ENCODE measurements around the gene AGBL5. TPM values are rescaled to one million over a fixed set of nuclear protein-coding genes. Genes with fewer than 3 reads are reported as not detected.

Gene AGBL5
- total RNA-seq, 2 donors from 2014 or later = 15.1 to 16.8 TPM

- Histone ChIP-seq H3K27me3 (no peaks in the 10 kb centered on the region), H3K27ac (peak within 1 kb of the TSS; percentile 91), H3K36me3 (no peaks in the 10 kb centered on the region), H3K9me3 (no peaks in the 10 kb centered on the region), H3K9ac (ENCODE audit: low read depth in 2 of 2, low read length in 2 of 2) (peak within 1 kb of the TSS; percentile 77 to 84), H3K4me1 (peaks cover 10% of the 10 kb centered on the region), H3K4me3 (peak within 1 kb of the TSS; percentile 75)
- intact Hi-C loops (cut with DNase I) = loop anchor here (10.0 kb wide), 1 partner anchor 52 kb away; the partner anchor contains the start of gene TMEM214
- TF ChIP-seq, protein P1, sequence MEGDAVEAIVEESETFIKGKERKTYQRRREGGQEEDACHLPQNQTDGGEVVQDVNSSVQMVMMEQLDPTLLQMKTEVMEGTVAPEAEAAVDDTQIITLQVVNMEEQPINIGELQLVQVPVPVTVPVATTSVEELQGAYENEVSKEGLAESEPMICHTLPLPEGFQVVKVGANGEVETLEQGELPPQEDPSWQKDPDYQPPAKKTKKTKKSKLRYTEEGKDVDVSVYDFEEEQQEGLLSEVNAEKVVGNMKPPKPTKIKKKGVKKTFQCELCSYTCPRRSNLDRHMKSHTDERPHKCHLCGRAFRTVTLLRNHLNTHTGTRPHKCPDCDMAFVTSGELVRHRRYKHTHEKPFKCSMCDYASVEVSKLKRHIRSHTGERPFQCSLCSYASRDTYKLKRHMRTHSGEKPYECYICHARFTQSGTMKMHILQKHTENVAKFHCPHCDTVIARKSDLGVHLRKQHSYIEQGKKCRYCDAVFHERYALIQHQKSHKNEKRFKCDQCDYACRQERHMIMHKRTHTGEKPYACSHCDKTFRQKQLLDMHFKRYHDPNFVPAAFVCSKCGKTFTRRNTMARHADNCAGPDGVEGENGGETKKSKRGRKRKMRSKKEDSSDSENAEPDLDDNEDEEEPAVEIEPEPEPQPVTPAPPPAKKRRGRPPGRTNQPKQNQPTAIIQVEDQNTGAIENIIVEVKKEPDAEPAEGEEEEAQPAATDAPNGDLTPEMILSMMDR (IDR thresholded peaks at IDR 0.05) = peak; percentile 8
- DNase-seq = peak; percentile 79
Measured at GRCh38 chr2:27086724-27087593, 35.5 kb downstream of the AGBL5 start, which contains the start of gene KHK. TSS of gene KHK (plus strand) at chr2:27086772. CDS start at chr2:27087260, 488 bp downstream.

GRCh38 chr2:27087823-27088410 lies 36.4 kb downstream of the AGBL5 start:
- H3K27me3 ChIP-seq = no peaks in the 10 kb centered on the region
- H3K9ac ChIP-seq (ENCODE audit: low read depth in 2 of 2, low read length in 2 of 2) = peak overlapping the region in 1 of 2 donors; percentile 53
- no peak overlapping the region for H3K4me3 ChIP-seq
- H3K36me3 ChIP-seq = no peaks in the 10 kb centered on the region
- TF ChIP-seq, protein P1 (IDR thresholded peaks at IDR 0.05) = no peak
- no peak for DNase-seq
- no peaks in the 10 kb centered on the region for H3K9me3 ChIP-seq
- H3K27ac ChIP-seq = no peak overlapping the region
- H3K4me1 ChIP-seq = peaks cover 14% of the 10 kb centered on the region
- intact Hi-C loops (cut with DNase I) = loop anchor here (10.0 kb wide), 1 partner anchor 53 kb away; the partner anchor contains the start of gene TMEM214

GRCh38 chr2:27088634-27089033 lies 37.2 kb downstream of the AGBL5 start:
- DNase-seq = no peak
- H3K4me1 ChIP-seq = peaks cover 19% of the 10 kb centered on the region
- no peaks in the 10 kb centered on the region for H3K36me3 ChIP-seq
- intact Hi-C loops (cut with DNase I) = loop anchor here (10.0 kb wide), 1 partner anchor 54 kb away; the partner anchor contains the start of gene TMEM214
- H3K9ac ChIP-seq (ENCODE audit: low read depth in 2 of 2, low read length in 2 of 2) = no peak overlapping the region
- TF ChIP-seq, protein P1 (IDR thresholded peaks at IDR 0.05) = no peak
- no peaks in the 10 kb centered on the region for H3K27me3 ChIP-seq
- H3K4me3 ChIP-seq = no peak overlapping the region
- no peak overlapping the region for H3K27ac ChIP-seq
- no peaks in the 10 kb centered on the region for H3K9me3 ChIP-seq

DNA sequence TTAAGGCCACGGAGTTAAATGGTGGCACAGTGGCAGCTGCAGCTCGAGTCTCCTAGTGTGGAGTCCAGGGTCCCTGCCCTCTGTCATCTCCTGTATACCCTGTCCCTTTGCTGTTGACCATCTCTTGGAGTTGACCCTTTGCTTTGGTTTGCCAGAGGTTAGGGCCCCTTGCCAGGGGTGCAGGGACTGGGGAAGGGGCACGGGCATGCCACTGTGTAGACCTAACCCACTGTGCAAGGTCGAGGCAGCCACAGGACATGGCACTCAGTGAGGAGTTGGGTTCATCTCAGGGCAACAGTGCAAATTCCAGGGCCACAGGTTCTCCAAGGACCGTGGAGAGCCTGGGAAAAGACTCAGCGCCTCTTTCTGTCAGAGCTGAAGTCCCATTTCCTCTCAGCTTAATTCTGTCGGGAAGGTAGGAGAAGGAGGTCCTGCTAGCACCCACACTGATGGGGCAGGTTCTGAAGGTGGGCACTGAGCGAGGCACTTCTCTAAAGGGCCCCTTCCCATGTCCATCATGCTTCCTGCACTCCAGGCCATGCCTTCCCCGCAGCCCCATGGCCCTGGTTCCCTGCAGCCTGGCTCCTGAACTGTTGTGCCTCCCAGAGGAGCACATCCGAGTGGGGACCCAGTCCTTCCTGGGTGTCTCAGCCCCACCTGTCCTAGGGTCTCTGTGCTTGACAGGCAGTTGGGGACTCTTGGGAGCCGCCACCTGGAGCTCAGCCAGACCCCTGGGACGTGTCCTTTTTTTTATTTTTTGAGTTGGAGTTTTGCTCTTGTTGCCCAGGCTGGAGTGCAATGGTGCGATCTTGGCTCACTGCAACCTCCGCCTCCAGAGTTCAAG lies 37.9 kb downstream of the AGBL5 start:
- intact Hi-C loops (cut with DNase I) = loop anchor here (10.0 kb wide), 1 partner anchor 55 kb away; the partner anchor contains the start of gene TMEM214

More for the DNA sequence above, 37.9 kb downstream of the AGBL5 start:
- no peaks in the 10 kb centered on the region for H3K9me3 ChIP-seq
- H3K27ac ChIP-seq = no peak overlapping the region
- DNase-seq = no peak
- H3K36me3 ChIP-seq = no peaks in the 10 kb centered on the region
- H3K4me3 ChIP-seq = no peak overlapping the region
- TF ChIP-seq, protein P1 (IDR thresholded peaks at IDR 0.05) = no peak
- H3K4me1 ChIP-seq = peaks cover 23% of the 10 kb centered on the region
- H3K9ac ChIP-seq (ENCODE audit: low read depth in 2 of 2, low read length in 2 of 2) = no peak overlapping the region
- no peaks in the 10 kb centered on the region for H3K27me3 ChIP-seq
